HG03066 (cell line): ENCODE data around the gene CSKMT.
"Not testable (repeated sequence)": the region's sequence is repeated elsewhere in the genome, so short reads cannot be mapped to it uniquely, and the experiment has no call there.

ENCODE experiments used
- ATAC-seq: cut with Tn5 transposase; IDR thresholded peaks from one replicate; pipeline ENCODE4 v1.9.1; 2021; ENCODE audit warnings: low read depth; ENCODE audit not compliant: unreplicated experiment

The CSKMT gene

DNA sequence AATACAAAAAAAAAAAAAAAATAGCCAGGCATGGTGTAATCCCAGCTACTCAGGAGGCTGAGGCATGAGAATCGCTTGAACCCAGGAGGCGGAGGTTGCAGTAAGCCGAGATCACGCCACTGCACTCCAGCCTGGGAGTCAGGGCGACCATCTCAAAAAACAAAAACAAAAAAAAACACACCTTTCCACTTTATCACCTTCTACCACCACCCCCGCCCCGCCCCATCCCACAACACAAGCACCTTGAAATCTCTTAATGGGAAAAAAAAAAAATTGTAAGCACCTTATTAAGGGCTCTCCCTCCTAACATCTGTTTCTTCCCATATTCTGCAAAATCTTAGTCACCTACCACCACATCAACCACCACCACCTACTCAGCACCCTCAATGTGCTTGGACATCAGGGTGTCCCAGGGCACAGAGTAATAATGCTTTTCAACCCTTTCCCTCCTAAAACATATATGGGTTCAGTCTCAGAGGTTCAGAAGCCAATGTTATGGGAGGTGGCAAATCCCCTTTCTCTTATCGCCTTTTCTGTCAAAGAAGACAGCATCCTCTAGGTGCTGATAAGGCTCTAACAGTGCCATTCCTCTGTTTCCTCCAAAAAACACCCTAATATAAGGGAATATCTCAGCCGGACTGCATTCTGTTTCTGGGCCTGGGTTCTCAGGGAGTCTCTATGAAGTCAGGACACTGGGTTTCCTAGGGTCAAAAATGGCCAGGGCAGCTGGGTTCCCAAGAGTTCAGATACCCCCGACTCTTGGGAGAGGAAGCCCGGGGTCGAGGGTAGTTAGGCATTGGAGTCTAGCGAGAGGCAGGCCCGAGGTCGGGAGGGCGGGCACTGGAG lies 12.7 kb upstream of the CSKMT start:
- ATAC-seq, result no peak

DNA sequence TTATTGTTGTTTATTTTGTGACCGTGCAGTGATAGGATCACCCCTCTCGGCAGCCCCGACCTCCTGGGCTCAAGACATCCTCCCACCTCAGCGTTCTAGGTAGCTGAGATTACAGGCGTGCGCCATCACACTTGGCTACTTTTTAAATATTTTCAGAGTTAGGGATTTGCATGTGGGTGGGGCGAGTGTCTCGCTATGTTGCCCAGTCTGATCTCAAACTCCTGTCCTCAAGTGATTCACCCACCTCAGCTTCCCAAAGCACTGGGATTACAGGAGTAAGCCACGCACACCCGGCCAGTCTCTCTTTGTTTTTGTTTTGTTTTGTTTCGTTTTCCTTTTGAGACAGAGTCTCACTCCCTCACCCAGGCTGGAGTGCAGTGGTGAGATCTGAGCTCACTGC lies 10.8 kb upstream of the CSKMT start:
- ATAC-seq, result no peak

DNA sequence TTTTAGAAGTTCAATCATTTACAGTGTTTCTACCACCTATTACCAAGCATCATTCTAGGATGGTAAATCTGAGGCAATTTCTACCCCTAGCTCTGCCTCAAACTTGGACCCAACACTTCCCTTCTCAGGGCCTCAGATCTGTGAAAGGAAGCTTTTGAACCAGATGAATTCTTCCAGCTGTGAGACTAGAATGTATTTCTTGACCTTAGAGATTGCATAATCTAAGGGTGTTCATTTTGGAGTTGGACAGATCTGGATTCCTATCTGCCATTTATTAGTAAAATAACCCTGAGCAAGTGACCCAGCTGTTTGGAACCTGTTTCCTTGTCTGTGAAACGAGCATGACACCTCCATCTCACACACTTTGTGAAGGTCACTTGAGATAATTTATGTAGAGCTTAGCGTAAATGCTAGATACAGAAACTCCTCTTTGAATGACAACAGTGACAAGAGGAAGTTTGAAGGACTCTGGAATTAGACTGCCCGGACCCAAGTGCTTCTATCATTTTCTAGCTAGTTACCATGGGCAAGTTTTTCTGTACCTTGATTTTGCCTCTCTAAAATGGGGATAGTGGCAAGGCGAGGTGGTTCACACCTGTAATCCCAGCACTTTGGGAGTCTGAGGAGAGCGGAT lies 8.2 kb upstream of the CSKMT start:
- ATAC-seq, result no peak

DNA sequence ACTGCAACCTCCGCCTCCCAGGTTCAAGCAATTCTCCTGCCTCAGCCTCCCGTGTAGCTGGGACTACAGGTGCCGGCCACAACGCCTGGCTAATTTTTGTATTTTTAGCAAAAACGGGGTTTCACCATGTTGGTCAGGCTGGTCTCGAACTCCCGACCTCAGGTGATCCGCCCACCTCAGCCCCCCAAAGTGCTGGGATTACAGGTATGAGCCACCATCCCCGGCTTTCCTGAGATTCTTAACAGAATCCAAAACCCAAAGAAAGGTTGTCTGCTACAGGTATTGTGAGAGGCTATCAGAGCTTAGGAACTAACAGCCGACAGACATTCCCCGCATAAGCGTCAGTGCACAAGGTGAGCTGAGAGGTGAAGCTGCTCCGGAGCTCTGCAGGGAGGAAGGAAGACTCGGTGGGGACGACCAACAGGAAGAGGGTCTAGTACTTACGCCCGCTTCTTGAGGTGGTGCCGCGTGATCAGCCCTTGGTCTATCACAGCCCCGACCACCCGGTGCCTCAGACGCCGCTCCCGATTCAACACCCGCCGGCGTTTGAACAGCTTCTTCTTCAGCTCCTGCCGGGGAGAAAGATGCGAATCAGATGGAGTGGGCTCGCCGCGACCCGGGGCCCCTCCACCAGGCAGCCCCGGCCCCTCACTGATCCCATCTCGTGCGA lies 572 bp upstream of the CSKMT start:
- ATAC-seq, result peak; percentile 27

DNA sequence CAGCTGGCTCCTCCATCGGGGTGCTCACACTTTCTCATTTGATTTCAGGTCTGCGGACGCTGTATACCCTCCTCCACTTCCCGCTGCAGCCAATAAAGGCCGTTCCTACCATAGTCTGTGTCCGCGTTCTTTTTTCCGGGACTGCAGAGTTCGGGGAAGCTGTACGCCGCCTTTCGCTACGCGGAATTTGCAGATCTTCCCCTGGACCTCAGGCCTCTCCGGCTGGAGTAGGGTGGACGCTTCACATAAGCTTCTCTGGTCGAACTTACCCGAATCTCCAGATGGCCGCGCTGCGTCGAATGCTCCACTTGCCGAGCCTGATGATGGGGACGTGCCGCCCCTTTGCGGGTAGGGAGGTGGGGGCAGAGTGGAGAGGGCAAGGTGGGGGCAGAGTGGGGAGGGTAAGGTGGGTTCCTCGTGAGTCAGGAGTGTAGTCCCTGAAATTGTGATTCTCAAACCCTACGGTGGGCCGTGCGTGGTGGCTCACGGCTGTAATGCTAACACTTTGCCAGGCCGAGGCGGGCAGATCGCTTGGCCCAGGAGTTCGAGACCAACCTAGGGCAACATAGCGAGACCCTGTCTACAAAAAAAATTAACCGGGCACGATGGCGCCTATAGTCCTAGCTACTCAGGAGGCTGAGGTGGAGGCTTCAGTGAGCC lies 617 bp downstream of the CSKMT start:
- peak; percentile 17 for ATAC-seq

DNA sequence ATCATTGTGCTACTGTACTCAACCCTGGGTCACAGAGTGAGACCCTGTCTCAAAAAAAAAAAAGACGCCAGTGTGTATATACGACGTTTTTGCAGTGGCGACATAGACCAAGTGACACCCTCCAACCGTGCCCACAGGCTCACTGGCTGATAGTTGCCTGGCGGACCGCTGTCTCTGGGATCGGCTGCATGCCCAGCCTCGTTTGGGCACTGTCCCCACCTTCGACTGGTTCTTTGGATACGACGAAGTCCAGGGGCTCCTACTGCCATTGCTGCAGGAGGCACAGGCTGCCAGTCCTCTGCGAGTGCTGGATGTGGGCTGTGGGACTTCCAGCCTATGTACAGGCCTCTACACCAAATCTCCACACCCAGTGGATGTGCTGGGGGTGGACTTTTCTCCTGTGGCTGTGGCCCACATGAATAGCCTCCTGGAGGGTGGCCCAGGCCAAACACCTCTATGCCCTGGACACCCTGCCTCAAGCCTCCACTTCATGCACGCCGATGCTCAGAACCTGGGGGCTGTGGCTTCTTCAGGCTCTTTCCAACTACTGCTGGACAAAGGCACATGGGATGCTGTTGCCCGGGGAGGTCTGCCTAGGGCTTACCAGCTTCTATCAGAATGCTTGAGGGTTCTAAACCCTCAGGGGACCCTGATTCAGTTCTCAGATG lies 1.3 kb downstream of the CSKMT start:
- ATAC-seq, result no peak

DNA sequence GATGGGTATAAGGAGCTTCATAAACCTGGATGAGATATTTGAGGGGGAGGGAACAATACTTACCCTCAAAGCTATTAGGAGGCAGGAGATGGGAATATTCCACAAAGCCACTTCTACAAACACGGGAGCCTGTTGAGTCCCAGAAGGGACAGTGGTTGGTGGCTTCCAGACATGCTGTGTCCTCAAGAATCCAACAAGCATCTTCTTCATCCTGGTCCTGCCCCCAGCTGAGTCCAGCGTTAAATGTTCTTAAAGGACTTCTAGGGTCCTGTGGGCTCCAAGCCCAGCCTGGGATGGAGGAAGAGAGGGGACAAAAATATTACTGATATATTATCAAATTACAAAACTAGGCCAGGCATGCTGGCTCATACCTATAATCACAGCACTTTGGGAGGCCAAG lies 2.3 kb downstream of the CSKMT start:
- ATAC-seq, result no peak

DNA sequence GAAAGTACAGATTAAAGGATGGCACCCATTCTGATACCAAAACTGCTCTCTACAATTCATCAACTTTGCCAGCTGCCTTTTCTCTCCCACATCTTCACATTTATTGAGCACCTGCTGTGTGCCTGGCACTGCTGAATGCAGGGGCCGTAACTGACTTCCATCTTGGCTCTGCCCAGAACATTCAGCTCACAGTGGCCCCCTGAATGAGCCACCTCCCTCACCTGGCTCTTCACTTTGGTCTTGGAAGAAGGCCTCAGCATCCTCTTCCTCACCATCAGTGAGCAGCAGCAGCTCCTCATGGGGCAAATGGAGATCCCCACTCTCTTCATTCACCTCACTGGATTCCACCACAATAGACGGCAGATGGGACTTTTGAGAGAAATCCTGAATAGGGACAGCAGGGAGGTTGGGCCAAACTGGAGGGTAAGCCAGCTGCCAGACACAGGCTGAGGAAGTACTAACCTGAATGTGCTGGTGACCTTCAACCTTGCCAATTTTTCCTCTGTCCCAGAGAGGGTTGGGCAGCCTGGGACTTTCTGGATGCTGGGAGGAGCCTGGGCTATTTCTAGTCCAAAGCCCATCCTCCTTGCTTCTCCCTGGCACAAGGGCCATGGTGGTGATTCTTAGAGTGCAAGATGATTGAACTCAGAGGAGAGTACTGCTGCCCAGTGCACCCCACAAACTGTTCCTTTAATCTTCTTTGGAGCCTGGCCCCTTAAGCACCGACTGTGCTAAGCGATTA lies 4.5 kb downstream of the CSKMT start:
- no peak for ATAC-seq

DNA sequence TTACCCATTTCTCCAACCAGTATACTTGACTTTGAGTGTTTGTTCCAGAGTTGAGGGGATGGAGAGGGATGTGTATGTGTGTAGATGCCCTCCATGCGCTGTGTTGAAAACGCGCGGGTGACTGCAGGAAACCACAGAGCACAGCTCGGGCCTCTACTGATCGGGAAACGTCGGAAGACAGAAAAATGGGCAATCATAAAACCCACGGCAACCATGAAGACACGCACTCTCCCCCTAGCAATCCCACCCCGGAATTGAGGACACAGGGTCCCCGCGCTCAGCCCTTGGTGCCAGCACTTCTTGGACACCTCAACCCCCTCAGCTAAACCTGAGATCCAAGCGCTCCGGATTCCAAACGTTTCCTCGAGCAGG lies 6.1 kb downstream of the CSKMT start:
- no peak for ATAC-seq

DNA sequence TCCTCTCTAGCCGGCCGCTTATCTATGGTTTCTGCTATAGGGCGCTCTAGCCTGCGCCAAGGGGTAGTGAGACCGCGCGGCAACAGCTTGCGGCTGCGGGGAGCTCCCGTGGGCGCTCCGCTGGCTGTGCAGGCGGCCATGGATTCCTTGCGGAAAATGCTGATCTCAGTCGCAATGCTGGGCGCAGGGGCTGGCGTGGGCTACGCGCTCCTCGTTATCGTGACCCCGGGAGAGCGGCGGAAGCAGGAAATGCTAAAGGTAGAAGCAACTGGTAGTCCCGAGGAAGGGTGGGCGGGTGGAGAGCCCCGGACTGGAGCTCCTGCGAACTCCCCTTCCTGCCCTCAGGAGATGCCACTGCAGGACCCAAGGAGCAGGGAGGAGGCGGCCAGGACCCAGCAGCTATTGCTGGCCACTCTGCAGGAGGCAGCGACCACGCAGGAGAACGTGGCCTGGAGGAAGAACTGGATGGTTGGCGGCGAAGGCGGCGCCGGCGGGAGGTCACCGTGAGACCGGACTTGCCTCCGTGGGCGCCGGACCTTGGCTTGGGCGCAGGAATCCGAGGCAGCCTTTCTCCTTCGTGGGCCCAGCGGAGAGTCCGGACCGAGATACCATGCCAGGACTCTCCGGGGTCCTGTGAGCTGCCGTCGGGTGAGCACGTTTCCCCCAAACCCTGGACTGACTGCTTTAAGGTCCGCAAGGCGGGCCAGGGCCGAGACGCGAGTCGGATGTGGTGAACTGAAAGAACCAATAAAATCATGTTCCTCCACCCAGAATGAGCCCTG lies 6.7 kb downstream of the CSKMT start, which contains the start of the genes LBHD1 and UQCC3:
TSS of gene LBHD1 (minus strand) at position 660 of the 782 bp plus-strand sequence. CDS start 2,236 bp downstream, outside the sequence.
TSS of gene UQCC3 (plus strand) at position 66 of the 782 bp plus-strand sequence. CDS start at position 139, 73 bp downstream.
- peak; percentile 64 for ATAC-seq

DNA sequence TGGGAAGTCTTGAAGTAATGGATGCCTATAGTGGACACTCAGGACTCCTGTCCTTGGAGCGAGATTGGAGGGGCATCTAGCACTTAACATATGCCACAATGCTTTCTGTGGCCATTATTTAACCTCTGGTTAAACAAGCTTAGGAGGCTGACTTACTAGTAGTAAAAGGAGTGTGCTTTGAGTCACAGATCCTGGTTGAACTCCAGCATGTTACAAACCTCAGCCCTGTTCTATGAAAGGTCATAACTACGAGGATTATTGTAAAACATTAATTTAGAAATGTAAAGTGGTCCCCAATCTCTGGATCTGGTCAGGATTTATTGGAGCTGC lies 8.0 kb downstream of the CSKMT start:
- no peak for ATAC-seq

DNA sequence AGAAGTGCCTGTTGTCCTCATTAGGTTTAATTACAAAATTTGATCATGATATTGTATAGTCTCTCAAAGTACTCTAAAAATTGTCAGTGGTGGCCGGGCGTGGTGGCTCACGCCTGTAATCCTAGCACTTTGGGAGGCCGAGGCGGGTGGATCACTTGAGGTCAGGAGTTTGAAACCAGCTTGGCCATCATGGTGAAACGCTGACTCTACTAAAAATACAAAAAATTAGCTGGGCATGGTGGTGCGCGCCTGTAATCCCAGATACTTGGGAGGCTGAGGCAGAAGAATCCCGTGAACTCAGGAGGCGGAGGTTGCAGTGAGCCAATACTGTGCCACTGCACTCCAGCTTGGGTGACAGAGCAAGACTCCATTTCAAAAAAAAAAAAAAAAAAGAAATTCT lies 10.3 kb downstream of the CSKMT start:
- ATAC-seq, result not testable (repeated sequence)

DNA sequence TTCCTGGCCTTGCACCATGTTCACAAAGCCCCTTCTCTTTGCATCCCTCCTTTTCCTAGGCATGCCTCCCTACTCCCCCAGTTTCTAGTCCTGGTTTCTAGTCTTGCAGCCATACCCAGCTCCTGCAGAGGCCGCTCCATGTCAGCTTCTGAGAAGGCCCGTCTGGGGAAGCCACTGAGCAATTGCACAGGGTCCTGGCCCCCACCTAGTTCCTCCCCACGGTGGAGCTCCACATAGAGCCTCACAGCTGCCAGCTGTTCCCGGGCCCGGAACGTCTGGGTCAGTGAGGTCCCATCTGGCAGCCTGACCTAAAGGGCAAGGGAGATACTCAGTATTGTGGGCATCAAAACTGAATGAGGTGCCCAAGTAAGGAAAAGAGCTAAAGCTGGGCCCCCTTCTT lies 11.6 kb downstream of the CSKMT start:
- no peak for ATAC-seq

DNA sequence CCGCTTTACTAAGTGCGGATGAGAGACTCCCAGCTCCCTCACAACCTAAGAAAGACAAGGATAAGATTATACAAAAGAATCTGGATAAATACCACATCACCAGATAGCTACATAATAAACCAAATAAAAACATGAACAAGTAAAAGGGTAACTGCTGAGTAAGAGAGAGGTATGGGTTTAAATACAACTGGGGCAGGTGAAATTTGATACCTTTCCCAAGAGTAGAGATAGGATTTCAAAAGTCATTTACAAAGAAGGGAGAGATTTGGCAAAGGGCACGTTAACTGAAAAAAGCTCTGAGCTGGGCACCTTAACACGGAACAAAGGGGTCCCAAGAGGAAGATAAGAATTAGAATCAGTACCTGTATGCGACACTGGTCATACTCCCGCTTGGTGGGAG lies 12.0 kb downstream of the CSKMT start:
- ATAC-seq, result no peak

DNA sequence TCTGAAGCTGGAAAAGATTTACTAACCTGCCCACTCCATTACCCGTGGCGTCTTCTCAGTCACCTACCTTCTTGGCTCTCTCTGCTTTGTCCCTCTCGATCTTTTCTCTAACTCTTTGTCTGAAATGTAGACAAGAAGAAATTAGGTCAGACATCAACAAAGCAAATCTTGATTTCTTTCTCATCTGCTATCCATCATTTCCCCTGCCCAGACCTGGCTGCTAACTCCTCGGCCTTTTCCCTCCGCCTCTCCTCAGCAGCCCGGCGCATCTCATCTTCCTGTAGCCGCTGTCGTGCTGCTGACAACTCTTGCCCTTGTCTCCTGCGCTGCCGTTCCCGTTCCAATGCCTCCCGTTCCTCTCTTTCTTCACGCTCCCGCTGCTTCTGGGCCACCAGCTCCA lies 12.6 kb downstream of the CSKMT start:
- no peak for ATAC-seq

DNA sequence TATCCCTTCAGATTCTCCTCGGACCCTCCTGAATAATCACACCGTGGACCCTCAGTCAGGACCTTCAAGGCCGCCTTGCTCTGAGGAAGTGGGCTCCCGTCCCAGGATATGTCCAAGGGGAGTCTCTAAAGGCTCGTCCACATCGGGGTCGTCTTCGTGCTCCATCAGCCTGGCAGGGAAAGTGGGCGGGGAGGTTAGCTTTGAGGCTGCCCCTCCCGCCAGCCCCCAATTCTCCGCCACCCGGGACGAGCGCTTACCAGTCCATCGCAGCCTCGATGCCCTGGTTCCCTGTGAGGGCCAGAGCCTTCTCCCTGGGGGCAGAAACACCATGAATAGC lies 13.3 kb downstream of the CSKMT start:
- ATAC-seq, result no peak

DNA sequence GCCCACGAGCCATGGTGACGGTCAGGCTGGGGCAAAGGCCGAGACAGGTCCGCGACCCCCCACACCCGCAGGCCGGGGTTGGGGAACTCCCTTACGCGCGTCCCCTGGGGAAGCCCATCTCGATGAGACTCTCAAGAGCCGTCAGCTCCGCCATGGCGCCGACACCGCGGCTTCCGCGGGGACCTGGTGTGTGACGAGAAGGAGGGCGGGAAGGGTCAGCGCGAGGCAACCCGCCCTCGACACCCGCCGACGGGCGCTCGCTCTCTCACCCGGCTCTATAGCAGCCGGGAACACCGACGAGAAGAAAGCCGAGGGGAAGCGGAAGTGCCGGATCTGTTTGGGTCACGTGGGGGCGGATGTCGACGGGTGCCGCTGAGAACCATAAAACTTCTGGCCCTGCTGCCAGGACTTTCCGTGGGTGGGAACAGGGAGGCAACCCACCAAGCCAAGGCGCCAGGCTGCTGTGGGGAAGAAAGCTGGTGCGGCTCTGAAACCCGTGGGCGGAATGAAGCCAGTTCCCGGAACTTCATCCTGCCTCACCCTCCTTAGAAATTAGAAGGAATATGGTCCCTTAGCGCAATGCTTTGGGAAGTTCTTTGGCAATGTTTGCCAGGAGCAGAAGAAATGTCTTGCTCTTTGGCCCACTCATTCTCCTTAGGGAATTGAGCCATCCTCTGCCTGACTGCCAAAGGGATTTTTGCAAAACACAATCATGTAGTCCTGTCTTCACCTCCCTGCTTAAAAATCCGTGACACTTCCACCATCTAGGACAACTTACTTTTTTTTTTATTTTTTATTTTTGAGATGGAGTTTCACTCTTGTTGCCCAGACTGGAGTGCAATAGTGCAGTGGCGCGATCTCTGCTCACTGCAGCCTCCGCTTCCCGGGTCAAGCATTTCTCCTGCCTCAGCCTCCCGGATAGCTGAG lies 13.9 kb downstream of the CSKMT start, which contains the start of gene UBXN1:
TSS of gene UBXN1 (minus strand) at position 304 of the 927 bp plus-strand sequence. CDS start at position 154, 150 bp downstream.
- peak; percentile 69 for ATAC-seq

DNA sequence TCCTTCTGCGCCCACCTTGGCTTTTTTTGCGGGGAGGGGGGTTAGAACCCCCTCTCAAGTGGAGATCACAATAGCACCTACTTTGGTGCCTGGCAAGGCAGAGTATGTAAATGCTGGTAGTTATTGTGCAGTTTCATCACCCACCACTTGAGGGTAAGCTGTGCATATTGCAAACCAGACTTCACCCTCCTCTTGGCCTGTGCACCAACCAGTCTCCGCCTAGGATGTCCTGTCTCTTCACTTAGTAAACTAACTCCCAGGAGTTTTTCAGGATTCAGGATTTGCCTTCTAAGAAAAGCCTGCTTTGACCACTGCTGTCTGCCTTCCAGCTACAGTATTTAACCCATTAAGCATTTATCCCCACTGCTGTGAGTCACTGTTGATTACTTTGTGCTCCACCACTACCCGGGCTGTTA lies 15.7 kb downstream of the CSKMT start:
- no peak for ATAC-seq
